ENCODE results near the gene TMEM175. TPM values are rescaled to one million over a fixed set of nuclear protein-coding genes. Genes with fewer than 3 reads are reported as not detected.
A peak's percentile ranks its signal among the peaks of the same experiment; 100 is the strongest.
"Not testable (repeated sequence)": the region's sequence is repeated elsewhere in the genome, so short reads cannot be mapped to it uniquely, and the experiment has no call there.

The TMEM175 gene
- total RNA-seq, 1 donor from 2014 or later = 11.4 TPM

- no peak for TF ChIP-seq CTCF (conservative IDR thresholded peaks at IDR 0.05; ENCODE audit: low read depth, low read length)
- H3K4me3 ChIP-seq (ENCODE audit: low read depth, low read length) = no peak overlapping the region
- DNase-seq (ENCODE audit: low read depth) = no peak
Measured at GRCh38 chr4:995311-996026, 63.2 kb downstream of the TMEM175 start.

- TF ChIP-seq CTCF (conservative IDR thresholded peaks at IDR 0.05; ENCODE audit: low read depth, low read length) = no peak
- H3K4me3 ChIP-seq (ENCODE audit: low read depth, low read length) = no peak overlapping the region
- DNase-seq (ENCODE audit: low read depth) = no peak
Measured at GRCh38 chr4:996030-996996, 64.1 kb downstream of the TMEM175 start.

GRCh38 chr4:996997-997374 lies 64.7 kb downstream of the TMEM175 start:
- no peak for TF ChIP-seq CTCF (conservative IDR thresholded peaks at IDR 0.05; ENCODE audit: low read depth, low read length)
- no peak for DNase-seq (ENCODE audit: low read depth)

GRCh38 chr4:997375-998071 lies 65.3 kb downstream of the TMEM175 start:
- no peak for DNase-seq (ENCODE audit: low read depth)
- TF ChIP-seq CTCF (conservative IDR thresholded peaks at IDR 0.05; ENCODE audit: low read depth, low read length) = no peak
- H3K4me3 ChIP-seq (ENCODE audit: low read depth, low read length) = peak overlapping the region; percentile 50

More at GRCh38 chr4:996997-997374, 64.7 kb downstream of the TMEM175 start:
- H3K4me3 ChIP-seq (ENCODE audit: low read depth, low read length) = peak overlapping the region; percentile 50

GRCh38 chr4:998096-998691 lies 65.9 kb downstream of the TMEM175 start:
- no peak for TF ChIP-seq CTCF (conservative IDR thresholded peaks at IDR 0.05; ENCODE audit: low read depth, low read length)
- H3K4me3 ChIP-seq (ENCODE audit: low read depth, low read length) = no peak overlapping the region
- no peak for DNase-seq (ENCODE audit: low read depth)

- DNase-seq (ENCODE audit: low read depth); H3K4me3 ChIP-seq (ENCODE audit: low read depth, low read length): not testable (repeated sequence)
Measured at GRCh38 chr4:999240-999863, 67.1 kb downstream of the TMEM175 start.
